ENCODE data around the gene USH1C. TPM values are rescaled to one million over a fixed set of nuclear protein-coding genes. Genes with fewer than 3 reads are reported as not detected.

USH1C gene
- total RNA-seq, 1 experiment from 2014 or later, result 1.0 TPM

DNA sequence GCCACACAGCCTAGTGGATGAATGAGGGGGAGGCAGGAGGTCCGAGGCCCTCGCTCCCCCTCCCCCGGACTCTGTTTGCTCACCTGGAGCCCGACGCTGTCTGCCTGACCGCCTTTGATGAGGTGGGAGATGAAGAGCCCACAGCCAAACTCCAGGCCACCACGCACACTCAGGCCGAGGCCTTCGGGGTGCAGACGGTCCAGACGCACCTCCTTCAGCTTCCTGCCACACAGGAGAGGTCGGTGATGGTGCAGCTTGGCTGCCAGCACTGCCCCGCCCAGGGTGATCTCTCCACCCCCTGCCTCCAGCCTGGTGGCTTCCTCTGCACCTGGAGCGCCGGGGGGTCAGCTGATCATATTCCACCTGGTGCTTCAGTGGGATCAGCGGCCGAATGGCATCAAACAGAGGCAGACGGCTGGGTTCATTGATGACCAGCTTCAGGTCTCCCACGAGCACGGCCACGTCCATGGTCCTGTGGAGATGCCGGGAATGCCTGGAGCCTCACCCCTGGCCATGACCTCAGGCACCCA lies 13.1 kb downstream of the USH1C start:
- Histone ChIP-seq H3K79me1 (ENCODE audit: insufficient read depth, low read depth, low read length, poor library complexity, severe bottlenecking) (no peaks in the 10 kb centered on the region), H3K18ac (ENCODE audit: insufficient read length, low read depth, low read length) (no peak overlapping the region), H2BK20ac (ENCODE audit: low read depth, low read length, poor library complexity, severe bottlenecking) (no peak overlapping the region), H4K5ac (ENCODE audit: insufficient read length, low read depth, low read length) (no peak overlapping the region), H2BK5ac (ENCODE audit: insufficient read length, low read length) (no peak overlapping the region), H3K9ac (ENCODE audit: extremely low read depth, insufficient read length, low read length) (no peak overlapping the region), H2BK12ac (ENCODE audit: insufficient read length, low read depth, low read length) (no peak overlapping the region), H2AFZ (ENCODE audit: low read length) (no peak overlapping the region), H3K4me2 (ENCODE audit: insufficient read depth, insufficient read length, low read length) (no peak overlapping the region), H2BK120ac (ENCODE audit: low read depth, low read length, poor library complexity, severe bottlenecking) (no peak overlapping the region), H3K79me2 (ENCODE audit: insufficient read depth, low read length) (no peaks in the 10 kb centered on the region), H2AK5ac (ENCODE audit: insufficient read length, low read length) (no peak overlapping the region), H2BK15ac (ENCODE audit: low read depth, low read length) (no peak overlapping the region), H3K27ac (ENCODE audit: insufficient read length, low read depth, low read length) (no peak overlapping the region), H4K91ac (ENCODE audit: insufficient read length, low read depth, low read length) (no peak overlapping the region), H3K23ac (ENCODE audit: insufficient read length, low read depth, low read length) (no peak overlapping the region), H3T11ph (ENCODE audit: low read length) (no peak overlapping the region), H3K9me3 (ENCODE audit: control insufficient read depth, low read depth, low read length) (no peaks in the 10 kb centered on the region), H3K27me3 (ENCODE audit: insufficient read depth, low read length) (no peaks in the 10 kb centered on the region), H4K8ac (replicated peaks; ENCODE audit: insufficient read length, low read depth, low read length) (no peak overlapping the region), H3K4me1 (ENCODE audit: insufficient read depth, low read length) (no peaks in the 10 kb centered on the region), H4K20me1 (ENCODE audit: control insufficient read depth, insufficient read depth, insufficient read length) (no peaks in the 10 kb centered on the region), H3K23me2 (ENCODE audit: insufficient read length, low read depth, low read length, poor library complexity, severe bottlenecking) (no peaks in the 10 kb centered on the region), H3K56ac (ENCODE audit: insufficient read length, low read depth, low read length) (no peak overlapping the region), H3K14ac (ENCODE audit: insufficient read depth, low read length) (no peak overlapping the region), H3K4ac (ENCODE audit: low read depth, low read length) (no peak overlapping the region)
- WGBS (ENCODE audit: extremely low coverage, insufficient read length, low lambda C conversion rate), result no CpG with 5 or more reads among the region's 22 CpGs
- H3K4me3 Mint-ChIP-seq, result no peak overlapping the region
- H3K4me1 Mint-ChIP-seq, result peaks cover 0 to 25% of the 10 kb centered on the region in 2 experiments; a peak in 2 of 4 replicates
- no peaks in the 10 kb centered on the region for H3K36me3 Mint-ChIP-seq (ENCODE audit: insufficient read depth in 1 of 3, low read depth in 3 of 3)
- H3K27ac Mint-ChIP-seq, result no peak overlapping the region
- TF ChIP-seq, protein P1, sequence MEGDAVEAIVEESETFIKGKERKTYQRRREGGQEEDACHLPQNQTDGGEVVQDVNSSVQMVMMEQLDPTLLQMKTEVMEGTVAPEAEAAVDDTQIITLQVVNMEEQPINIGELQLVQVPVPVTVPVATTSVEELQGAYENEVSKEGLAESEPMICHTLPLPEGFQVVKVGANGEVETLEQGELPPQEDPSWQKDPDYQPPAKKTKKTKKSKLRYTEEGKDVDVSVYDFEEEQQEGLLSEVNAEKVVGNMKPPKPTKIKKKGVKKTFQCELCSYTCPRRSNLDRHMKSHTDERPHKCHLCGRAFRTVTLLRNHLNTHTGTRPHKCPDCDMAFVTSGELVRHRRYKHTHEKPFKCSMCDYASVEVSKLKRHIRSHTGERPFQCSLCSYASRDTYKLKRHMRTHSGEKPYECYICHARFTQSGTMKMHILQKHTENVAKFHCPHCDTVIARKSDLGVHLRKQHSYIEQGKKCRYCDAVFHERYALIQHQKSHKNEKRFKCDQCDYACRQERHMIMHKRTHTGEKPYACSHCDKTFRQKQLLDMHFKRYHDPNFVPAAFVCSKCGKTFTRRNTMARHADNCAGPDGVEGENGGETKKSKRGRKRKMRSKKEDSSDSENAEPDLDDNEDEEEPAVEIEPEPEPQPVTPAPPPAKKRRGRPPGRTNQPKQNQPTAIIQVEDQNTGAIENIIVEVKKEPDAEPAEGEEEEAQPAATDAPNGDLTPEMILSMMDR (conservative IDR thresholded peaks at IDR 0.05), result no peak
- no peaks in the 10 kb centered on the region for H3K9me3 Mint-ChIP-seq
- H3K27me3 Mint-ChIP-seq (ENCODE audit: low read depth), result peaks cover 2% of the 10 kb centered on the region
- no peak for DNase-seq
